ENCODE data around the gene PFN3. TPM values are rescaled to one million over a fixed set of nuclear protein-coding genes. Genes with fewer than 3 reads are reported as not detected.

PFN3 gene
- total RNA-seq, 1 experiment from 2014 or later, result not detected

GRCh38 chr5:177367981-177368868, 32.2 kb downstream of the PFN3 start:
- TF ChIP-seq CTCF (conservative IDR thresholded peaks at IDR 0.05) (no peak), EZH2 (IDR thresholded peaks at IDR 0.05; ENCODE audit: low read depth) (no peak)
- no peak overlapping the region for H3K4me3 ChIP-seq
- H3K36me3 ChIP-seq (ENCODE audit: low read depth), result no peaks in the 10 kb centered on the region
- ChIA-PET POLR2A (ENCODE audit: unreplicated experiment) (interaction anchor here (0.6 kb wide), 1 partner anchor 58 kb away, joined by 20 read pairs; no protein-coding TSS in a partner anchor), CTCF (interaction anchor here (0.6 to 0.8 kb wide), 5 partner anchors 16 to 149 kb away, joined by 3 to 16 read pairs (median 3); partner anchors contain the start of genes DDX41 and SLC34A1)
- no peak overlapping the region for H3K27ac ChIP-seq
- H4K20me1 ChIP-seq (ENCODE audit: insufficient read depth), result no peaks in the 10 kb centered on the region
- peaks cover 15% of the 10 kb centered on the region for H3K4me1 ChIP-seq (replicated peaks; ENCODE audit: insufficient read depth)
- BruUV-seq (replicated peaks), result no TSS peak
- intact Hi-C loops (cut with micrococcal nuclease; ENCODE audit: unreplicated experiment), result no loop called here
- no peaks in the 10 kb centered on the region for H3K27me3 ChIP-seq (ENCODE audit: insufficient read depth, low read depth)
- H3F3A ChIP-seq (ENCODE audit: insufficient read depth, low read depth), result peaks cover 16% of the 10 kb centered on the region; the same call in 1 of the 2 replicates
- H2AFZ ChIP-seq, result no peak overlapping the region
- H3K9me3 ChIP-seq (ENCODE audit: insufficient read depth, low read depth), result no peaks in the 10 kb centered on the region
- H3K9me2 ChIP-seq (ENCODE audit: insufficient read depth), result no peaks in the 10 kb centered on the region
- no peaks in the 10 kb centered on the region for H3K79me2 ChIP-seq (ENCODE audit: low read depth)
- H3K4me2 ChIP-seq, result no peak overlapping the region
- no peak for DNase-seq

GRCh38 chr5:177367323-177367848, 33.1 kb downstream of the PFN3 start:
- no peaks in the 10 kb centered on the region for H3K9me2 ChIP-seq (ENCODE audit: insufficient read depth)
- no peak for DNase-seq
- H4K20me1 ChIP-seq (ENCODE audit: insufficient read depth), result no peaks in the 10 kb centered on the region
- H3K27ac ChIP-seq, result no peak overlapping the region
- H3K36me3 ChIP-seq (ENCODE audit: low read depth), result no peaks in the 10 kb centered on the region
- no peaks in the 10 kb centered on the region for H3K27me3 ChIP-seq (ENCODE audit: insufficient read depth, low read depth)
- no TSS peak for BruUV-seq (replicated peaks)
- peaks cover 15% of the 10 kb centered on the region for H3K4me1 ChIP-seq (replicated peaks; ENCODE audit: insufficient read depth)
- no peak overlapping the region for H3K4me2 ChIP-seq
- no peaks in the 10 kb centered on the region for H3K9me3 ChIP-seq (ENCODE audit: insufficient read depth, low read depth)
- ChIA-PET CTCF (interaction anchor here (0.6 to 1.3 kb wide), 3 partner anchors 16 to 719 kb away, joined by 4 to 8 read pairs (median 6); partner anchors contain the start of gene LMAN2), POLR2A (ENCODE audit: unreplicated experiment) (interaction anchor here (0.6 kb wide), 1 partner anchor 25 kb away, joined by 4 read pairs; no protein-coding TSS in a partner anchor)
- intact Hi-C loops (cut with micrococcal nuclease; ENCODE audit: unreplicated experiment), result no loop called here
- H3K79me2 ChIP-seq (ENCODE audit: low read depth), result no peaks in the 10 kb centered on the region
- H3F3A ChIP-seq (ENCODE audit: insufficient read depth, low read depth), result peaks cover 16% of the 10 kb centered on the region; the same call in 1 of the 2 replicates
- no peak overlapping the region for H2AFZ ChIP-seq
- TF ChIP-seq CTCF (conservative IDR thresholded peaks at IDR 0.05) (no peak), EZH2 (IDR thresholded peaks at IDR 0.05; ENCODE audit: low read depth) (no peak)
- H3K4me3 ChIP-seq, result no peak overlapping the region

- H4K20me1 ChIP-seq (ENCODE audit: insufficient read depth), result no peaks in the 10 kb centered on the region
- DNase-seq, result peak in 1 of 2 experiments; percentile 49
- H3F3A ChIP-seq (ENCODE audit: insufficient read depth, low read depth), result peaks cover 20% of the 10 kb centered on the region; the same call in 1 of the 2 replicates
- intact Hi-C loops (cut with micrococcal nuclease; ENCODE audit: unreplicated experiment), result no loop called here
- H3K36me3 ChIP-seq (ENCODE audit: low read depth), result no peaks in the 10 kb centered on the region
- no peaks in the 10 kb centered on the region for H3K9me3 ChIP-seq (ENCODE audit: insufficient read depth, low read depth)
- no peak overlapping the region for H3K4me2 ChIP-seq
- no peak overlapping the region for H3K4me3 ChIP-seq
- BruUV-seq (replicated peaks), result no TSS peak
- no peaks in the 10 kb centered on the region for H3K9me2 ChIP-seq (ENCODE audit: insufficient read depth)
- H3K27me3 ChIP-seq (ENCODE audit: insufficient read depth, low read depth), result no peaks in the 10 kb centered on the region
- H2AFZ ChIP-seq, result no peak overlapping the region
- H3K27ac ChIP-seq, result no peak overlapping the region
- no peaks in the 10 kb centered on the region for H3K79me2 ChIP-seq (ENCODE audit: low read depth)
- CTCF ChIA-PET, result interaction anchor here (0.6 to 1.3 kb wide), 3 partner anchors 15 to 718 kb away, joined by 4 to 8 read pairs (median 6); partner anchors contain the start of gene LMAN2
- peaks cover 15% of the 10 kb centered on the region for H3K4me1 ChIP-seq (replicated peaks; ENCODE audit: insufficient read depth)
- TF ChIP-seq CTCF (conservative IDR thresholded peaks at IDR 0.05) (no peak), EZH2 (IDR thresholded peaks at IDR 0.05; ENCODE audit: low read depth) (no peak)
- POLR2A ChIA-PET (ENCODE audit: unreplicated experiment), result interaction anchor here (0.5 to 0.6 kb wide), 2 partner anchors 25 to 38 kb away, joined by 3 to 4 read pairs; no protein-coding TSS in a partner anchor
Measured at GRCh38 chr5:177366528-177367322, 33.7 kb downstream of the PFN3 start.
